K562 (cell line): ENCODE data around the gene GZF1. TPM values are rescaled to one million over a fixed set of nuclear protein-coding genes. Genes with fewer than 3 reads are reported as not detected.
A peak's percentile ranks its signal among the peaks of the same experiment; 100 is the strongest.

ENCODE experiments used
- AFF1 ChIP-seq, 2 experiments: fragments of 450-650 bp; IDR thresholded peaks; 2 replicates each; pipeline ENCODE4 v1.6.1; 2018; ENCODE audit warnings: mild to moderate bottlenecking in 2 of 2, low read depth in 1 of 2; ENCODE audit not compliant: partially characterized antibody in 2 of 2
- BHLHE40 ChIP-seq: IDR thresholded peaks from 2 replicates; pipeline ENCODE4 v1.6.1; 2011; ENCODE audit warnings: low read length, improper control_type of control experiment
- C11orf30 ChIP-seq: fragments of 450-650 bp; IDR thresholded peaks from 2 replicates; pipeline ENCODE4 v1.6.1; 2016; ENCODE audit warnings: low read depth, mild to moderate bottlenecking
- CAMTA2 ChIP-seq: fragments of 250-450 bp; sonication (Bioruptor Pico); conservative IDR thresholded peaks from 2 replicates; pipeline ENCODE4 v1.5.1; 2022
- COPS2 ChIP-seq: fragments of 450-650 bp; conservative IDR thresholded peaks from 2 replicates; pipeline ENCODE4 v1.6.1; 2016; ENCODE audit warnings: mild to moderate bottlenecking, moderate library complexity
- FOXM1 ChIP-seq, 2 experiments: fragments of 450-650 bp in 1 of 2; sonication (generic) in 1 of 2; formaldehyde crosslinking in 1 of 2; IDR thresholded peaks; 2 replicates each; pipeline versions ENCODE4 v1.6.1 to v1.9.0; 2017 to 2022; ENCODE audit warnings: low read depth in 2 of 2, mild to moderate bottlenecking in 2 of 2, missing genetic modification reagents in 1 of 2, moderate library complexity in 1 of 2
- GATAD2A ChIP-seq: fragments of 450-650 bp; IDR thresholded peaks from 2 replicates; pipeline ENCODE4 v1.6.1; 2017
- HBP1 ChIP-seq: fragments of 450-650 bp; formaldehyde crosslinking; IDR thresholded peaks from 2 replicates; pipeline ENCODE4 v1.4.0; 2022; ENCODE audit warnings: missing genetic modification characterization
- HNRNPH1 ChIP-seq: fragments of 200-400 bp; formaldehyde crosslinking; optimal IDR thresholded peaks from 2 replicates; pipeline ENCODE3; 2017; ENCODE audit warnings: low read depth, mild to moderate bottlenecking, low read length, moderate library complexity
- KAT8 ChIP-seq: fragments of 450-650 bp; IDR thresholded peaks from 2 replicates; pipeline ENCODE4 v1.6.1; 2016; ENCODE audit warnings: low read depth, mild to moderate bottlenecking
- NR2C2 ChIP-seq, 2 experiments: fragments of 200-800 bp in 1 of 2; sonication (Bioruptor generic) in 1 of 2; sonication (generic) in 1 of 2; formaldehyde crosslinking in 1 of 2; IDR thresholded peaks; 2 replicates each; pipeline versions ENCODE4 v1.6.1 to v1.8.0; 2016 to 2022; ENCODE audit warnings: mild to moderate bottlenecking in 1 of 2, missing compliant biosample characterization in 1 of 2, missing genetic modification characterization in 1 of 2, missing genetic modification reagents in 1 of 2
- NR2F6 ChIP-seq: fragments of 450-650 bp; formaldehyde crosslinking; IDR thresholded peaks from 2 replicates; pipeline ENCODE4 v1.4.0; 2020; ENCODE audit warnings: mild to moderate bottlenecking
- PCBP1 ChIP-seq: fragments of 200-400 bp; formaldehyde crosslinking; IDR thresholded peaks from 2 replicates; pipeline ENCODE4 v1.6.1; 2018; ENCODE audit warnings: mild to moderate bottlenecking, low read depth, low read length; ENCODE audit not compliant: poor library complexity, severe bottlenecking
- SMARCE1 ChIP-seq: fragments of 450-650 bp; IDR thresholded peaks from 2 replicates; pipeline ENCODE4 v1.7.1; 2016; ENCODE audit warnings: mild to moderate bottlenecking
- SNRNP70 ChIP-seq: fragments of 200-400 bp; formaldehyde crosslinking; optimal IDR thresholded peaks from 2 replicates; pipeline ENCODE3; 2017; ENCODE audit warnings: low read depth, low read length
- SUPT5H ChIP-seq: fragments of 450-650 bp; IDR thresholded peaks from 2 replicates; pipeline ENCODE4 v1.6.1; 2016
- TCFL5 ChIP-seq: fragments of 250-450 bp; sonication (Bioruptor Pico); conservative IDR thresholded peaks from 2 replicates; pipeline ENCODE4 v1.6.1; 2021; ENCODE audit warnings: mild to moderate bottlenecking, moderate library complexity, matching md5 sums
- ZBTB9 ChIP-seq: fragments of 450-650 bp; formaldehyde crosslinking; IDR thresholded peaks from 2 replicates; pipeline ENCODE4 v1.4.0; 2020; ENCODE audit warnings: mild to moderate bottlenecking, moderate library complexity
- ZC3H4 ChIP-seq: sonication (generic); formaldehyde crosslinking; IDR thresholded peaks from 2 replicates; pipeline ENCODE4 v1.9.0; 2021; ENCODE audit warnings: missing genetic modification reagents, borderline replicate concordance
- ZNF197 ChIP-seq: fragments of 200-800 bp; sonication (Bioruptor generic); IDR thresholded peaks from 2 replicates; pipeline ENCODE4 v1.6.1; 2016; ENCODE audit warnings: low read depth, missing genetic modification characterization, missing compliant biosample characterization
- ZNF282 ChIP-seq: sonication (generic); formaldehyde crosslinking; IDR thresholded peaks from 2 replicates; pipeline ENCODE4 v1.8.1; 2023; ENCODE audit warnings: missing genetic modification reagents
- ZNF324 ChIP-seq: fragments of 250-450 bp; sonication (Bioruptor Pico); IDR thresholded peaks from 2 replicates; pipeline ENCODE4 v1.4.0; 2020; ENCODE audit warnings: mild to moderate bottlenecking
- ZNF436 ChIP-seq: fragments of 250-450, 450-650 bp; sonication (Bioruptor Pico); formaldehyde crosslinking; IDR thresholded peaks from 2 replicates; pipeline ENCODE4 v1.7.0; 2020; ENCODE audit warnings: mild to moderate bottlenecking
- ZSCAN29 ChIP-seq: fragments of 450-650 bp; IDR thresholded peaks from 2 replicates; pipeline ENCODE4 v1.6.1; 2017
- polyA plus RNA-seq, 8 experiments: library from polyadenylated mRNA; depleted of rRNA in 4 of 8; stranded (reverse) in 5 of 8; unstranded in 3 of 8; fragments of >200 nt; fragmentation: Nextera tagmentation in 2 of 8; fragmentation: Illumina TruSeq in 1 of 8; extraction: Ambion mirVana in 2 of 8; extraction: Trizol in 1 of 8; gene quantifications; 2 replicates each; pipeline versions ENCODE4 v1.2.1 to v1.2.3, GENCODE V29; 2011 to 2014; ENCODE audit warnings: inconsistent platforms in 1 of 8, missing spikeins in 1 of 8
- total RNA-seq, 7 experiments: library from RNA; depleted of rRNA in 6 of 7; stranded (reverse); fragments of >200 nt in 6 of 7; fragmentation: Illumina TruSeq in 2 of 7; extraction: Trizol in 2 of 7; gene quantifications; 2 replicates each; pipeline versions ENCODE4 v1.2.1 to v1.2.3, GENCODE V29; 2011 to 2021; ENCODE audit warnings: low replicate concordance in 1 of 7

The GZF1 gene
- total and polyA plus RNA-seq, 9 of the 15 experiments (the other 6 are each of a cell fraction or from before 2014, with no cell fraction given): 1.2 to 15.7 (median 7.4) TPM

- TF ChIP-seq ZBTB9 (CRISPR knock-in tag) (no peak), KAT8 (no peak), FOXM1 (IDR thresholded peaks at IDR 0.05; ENCODE audit: low read depth) (no peak), FOXM1 (CRISPR knock-in tag; IDR thresholded peaks at IDR 0.05; ENCODE audit: low read depth) (no peak), HBP1 (CRISPR knock-in tag) (no peak), HNRNPH1 (no peak), NR2F6 (CRISPR knock-in tag) (no peak), PCBP1 (peak; percentile 10), NR2C2 (CRISPR knock-in tag; IDR thresholded peaks at IDR 0.05) (no peak), NR2C2 (tag; IDR thresholded peaks at IDR 0.05) (peak; percentile 88), SUPT5H (peak; percentile 79; the same call in 1 of the 2 replicates), ZNF282 (CRISPR knock-in tag) (0 out of 2 replicates have a peak, but pooled peaks have one; percentile 68), GATAD2A (no peak), C11orf30 (no peak), CAMTA2 (CRISPR knock-in tag) (no peak), BHLHE40 (no peak), SMARCE1 (no peak), SNRNP70 (no peak), ZNF197 (CRISPR knock-in tag) (no peak), AFF1 (IDR thresholded peaks at IDR 0.05; ENCODE audit: low read depth in 1 of 2, partially characterized antibody in 2 of 2) (no peak), TCFL5 (no peak), COPS2 (no peak), ZSCAN29 (no peak), ZC3H4 (CRISPR knock-in tag) (no peak), ZNF436 (CRISPR knock-in tag) (no peak), ZNF324 (CRISPR knock-in tag) (no peak)
Measured at GRCh38 chr20:23350196-23350903, 11.6 kb upstream of the GZF1 start, which contains the start of gene NXT1 (continued).
